ENCODE measurements around the gene HBD. TPM values are rescaled to one million over a fixed set of nuclear protein-coding genes. Genes with fewer than 3 reads are reported as not detected.
A peak's percentile ranks its signal among the peaks of the same experiment; 100 is the strongest.

The HBD gene
- total and polyA plus RNA-seq, 9 of the 15 experiments (the other 6 are each of a cell fraction or from before 2014, with no cell fraction given) = 11.8 to 169 (median 36.0) TPM

- TF ChIP-seq AFF4 (CRISPR knock-in tag; IDR thresholded peaks at IDR 0.05) = no peak
- no peak for TF ChIP-seq ZNF232 (CRISPR knock-in tag; IDR thresholded peaks at IDR 0.05)
- no peak for TF ChIP-seq ZNF584 (CRISPR knock-in tag; IDR thresholded peaks at IDR 0.05; ENCODE audit: low read depth)
- TF ChIP-seq TRIM25 (IDR thresholded peaks at IDR 0.05; ENCODE audit: borderline replicate concordance) = 0 out of 2 replicates have a peak, but pooled peaks have one; percentile 91
- TF ChIP-seq PBX2 (CRISPR knock-in tag; IDR thresholded peaks at IDR 0.05; ENCODE audit: low read depth) = no peak
- TF ChIP-seq PBX2 (tag; conservative IDR thresholded peaks at IDR 0.05; ENCODE audit: low read depth) = no peak
- TF ChIP-seq EWSR1 (IDR thresholded peaks at IDR 0.05; ENCODE audit: borderline replicate concordance, low read depth, partially characterized antibody) = no peak
- no peak for TF ChIP-seq RBM34 (IDR thresholded peaks at IDR 0.05; ENCODE audit: borderline replicate concordance, insufficient read depth, low read length)
- TF ChIP-seq HLTF (IDR thresholded peaks at IDR 0.05) = peak; percentile 94
- TF ChIP-seq ZNF395 (CRISPR knock-in tag; IDR thresholded peaks at IDR 0.05) = no peak
- TF ChIP-seq ZNF121 (CRISPR knock-in tag; conservative IDR thresholded peaks at IDR 0.05) = no peak
- TF ChIP-seq HDAC2 (IDR thresholded peaks at IDR 0.05) = 0 out of 2 replicates have a peak, but pooled peaks have one; percentile 32
- TF ChIP-seq PCBP2 (IDR thresholded peaks at IDR 0.05; ENCODE audit: low read depth, low read length, poor library complexity, severe bottlenecking) = no peak
- peak; percentile 46 for TF ChIP-seq ARID1B (IDR thresholded peaks at IDR 0.05)
- TF ChIP-seq POU5F1 (IDR thresholded peaks at IDR 0.05; ENCODE audit: borderline replicate concordance, low read depth, low read length, partially characterized antibody) = no peak
- TF ChIP-seq NFIX (CRISPR knock-in tag; IDR thresholded peaks at IDR 0.05; ENCODE audit: low read depth) = no peak
- TF ChIP-seq SMARCA4 (IDR thresholded peaks at IDR 0.05) = peak; percentile 78
These were observed 1.2 kb upstream of the HBD start (continued) for GRCh38 chr11:5235364-5236095.

Data from K562 (cell line).